SK-N-MC (cell line): ENCODE data around the gene PASD1.

Experiments
- EZH2 ChIP-seq: fragments of 200-600 bp; sonication (generic); IDR thresholded peaks from one replicate; pipeline ENCODE4 v1.6.1; 2017; ENCODE audit warnings: antibody characterized with exemption
- FOXP2 ChIP-seq: optimal IDR thresholded peaks from 2 replicates; pipeline ENCODE3; 2011; ENCODE audit warnings: mild to moderate bottlenecking, moderate library complexity; ENCODE audit not compliant: insufficient read depth; ENCODE audit errors: extremely low read length, control extremely low read depth
- POLR2AphosphoS5 ChIP-seq: IDR thresholded peaks from 2 replicates; pipeline ENCODE4 v1.6.1; 2012; ENCODE audit warnings: mild to moderate bottlenecking, low read depth, low read length, borderline replicate concordance

DNA sequence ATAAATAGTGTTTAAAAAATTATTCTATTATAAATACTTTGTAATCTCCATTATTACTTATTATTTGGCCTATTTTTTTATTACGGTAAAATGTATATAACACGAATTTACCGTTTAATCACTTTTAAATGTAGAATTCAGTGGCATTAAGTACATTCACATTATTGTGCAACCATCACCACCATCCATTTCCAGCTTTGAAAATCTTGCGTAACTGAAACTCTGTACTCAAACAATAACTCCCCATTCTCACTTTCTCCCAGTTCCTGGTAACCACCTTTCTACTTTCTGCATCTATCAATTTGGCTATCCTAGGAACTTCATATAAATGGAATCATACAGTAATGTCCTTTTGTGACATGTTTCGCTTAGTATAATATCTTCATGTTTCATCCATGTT lies 45.7 kb downstream of the PASD1 start:
- TF ChIP-seq POLR2AphosphoS5, result no peak
- TF ChIP-seq EZH2, result no peak
- TF ChIP-seq FOXP2, result no peak
